Astrocyte of the spinal cord (primary cell): ENCODE results near the gene CYP27C1.

Experiments used
- DNase-seq: peaks from one replicate; pipeline ENCODE4 v3.0.0; 2011; ENCODE audit warnings: low read depth, low spot score
- H3K4me3 ChIP-seq: 2 replicates; pipeline ENCODE4 v1.5.1; 2011; ENCODE audit warnings: low read depth, mild to moderate bottlenecking, low read length, moderate library complexity
- in situ Hi-C: cut with HindIII; loops from 2 replicates; pipeline ENCODE4 v1.10.0; 2017; ENCODE audit warnings: low sequenced_read_pairs
- TF ChIP-seq, protein P1 (sequence below): IDR thresholded peaks from 2 replicates; pipeline ENCODE4 v1.5.1; 2012; ENCODE audit warnings: low read depth, mild to moderate bottlenecking, low read length, inconsistent platforms

The CYP27C1 gene

DNA sequence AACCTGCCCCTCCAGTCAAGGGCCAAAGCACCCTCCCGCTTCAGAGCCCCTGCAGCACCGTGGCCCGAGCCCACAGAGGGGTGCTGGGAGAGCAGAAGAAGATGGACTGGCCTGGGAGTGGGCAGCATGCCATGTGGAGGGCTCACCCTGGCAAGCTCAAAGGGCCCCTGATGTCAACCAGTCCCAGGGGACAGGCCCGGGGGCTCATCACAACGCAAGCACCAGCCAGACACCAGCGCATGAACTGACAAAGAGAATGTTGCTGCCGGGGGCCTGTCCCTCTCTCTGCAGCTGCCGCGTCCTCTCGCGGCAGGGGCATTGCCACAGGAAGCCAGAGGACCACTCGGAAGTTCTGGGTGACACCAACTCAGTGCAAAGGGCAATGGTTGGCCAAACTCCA is 82.9 kb downstream of the CYP27C1 start:
- DNase-seq: no peak
- in situ Hi-C loops: no loop called here
- no peak overlapping the region for H3K4me3 ChIP-seq
- TF ChIP-seq, protein P1, sequence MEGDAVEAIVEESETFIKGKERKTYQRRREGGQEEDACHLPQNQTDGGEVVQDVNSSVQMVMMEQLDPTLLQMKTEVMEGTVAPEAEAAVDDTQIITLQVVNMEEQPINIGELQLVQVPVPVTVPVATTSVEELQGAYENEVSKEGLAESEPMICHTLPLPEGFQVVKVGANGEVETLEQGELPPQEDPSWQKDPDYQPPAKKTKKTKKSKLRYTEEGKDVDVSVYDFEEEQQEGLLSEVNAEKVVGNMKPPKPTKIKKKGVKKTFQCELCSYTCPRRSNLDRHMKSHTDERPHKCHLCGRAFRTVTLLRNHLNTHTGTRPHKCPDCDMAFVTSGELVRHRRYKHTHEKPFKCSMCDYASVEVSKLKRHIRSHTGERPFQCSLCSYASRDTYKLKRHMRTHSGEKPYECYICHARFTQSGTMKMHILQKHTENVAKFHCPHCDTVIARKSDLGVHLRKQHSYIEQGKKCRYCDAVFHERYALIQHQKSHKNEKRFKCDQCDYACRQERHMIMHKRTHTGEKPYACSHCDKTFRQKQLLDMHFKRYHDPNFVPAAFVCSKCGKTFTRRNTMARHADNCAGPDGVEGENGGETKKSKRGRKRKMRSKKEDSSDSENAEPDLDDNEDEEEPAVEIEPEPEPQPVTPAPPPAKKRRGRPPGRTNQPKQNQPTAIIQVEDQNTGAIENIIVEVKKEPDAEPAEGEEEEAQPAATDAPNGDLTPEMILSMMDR: no peak

DNA sequence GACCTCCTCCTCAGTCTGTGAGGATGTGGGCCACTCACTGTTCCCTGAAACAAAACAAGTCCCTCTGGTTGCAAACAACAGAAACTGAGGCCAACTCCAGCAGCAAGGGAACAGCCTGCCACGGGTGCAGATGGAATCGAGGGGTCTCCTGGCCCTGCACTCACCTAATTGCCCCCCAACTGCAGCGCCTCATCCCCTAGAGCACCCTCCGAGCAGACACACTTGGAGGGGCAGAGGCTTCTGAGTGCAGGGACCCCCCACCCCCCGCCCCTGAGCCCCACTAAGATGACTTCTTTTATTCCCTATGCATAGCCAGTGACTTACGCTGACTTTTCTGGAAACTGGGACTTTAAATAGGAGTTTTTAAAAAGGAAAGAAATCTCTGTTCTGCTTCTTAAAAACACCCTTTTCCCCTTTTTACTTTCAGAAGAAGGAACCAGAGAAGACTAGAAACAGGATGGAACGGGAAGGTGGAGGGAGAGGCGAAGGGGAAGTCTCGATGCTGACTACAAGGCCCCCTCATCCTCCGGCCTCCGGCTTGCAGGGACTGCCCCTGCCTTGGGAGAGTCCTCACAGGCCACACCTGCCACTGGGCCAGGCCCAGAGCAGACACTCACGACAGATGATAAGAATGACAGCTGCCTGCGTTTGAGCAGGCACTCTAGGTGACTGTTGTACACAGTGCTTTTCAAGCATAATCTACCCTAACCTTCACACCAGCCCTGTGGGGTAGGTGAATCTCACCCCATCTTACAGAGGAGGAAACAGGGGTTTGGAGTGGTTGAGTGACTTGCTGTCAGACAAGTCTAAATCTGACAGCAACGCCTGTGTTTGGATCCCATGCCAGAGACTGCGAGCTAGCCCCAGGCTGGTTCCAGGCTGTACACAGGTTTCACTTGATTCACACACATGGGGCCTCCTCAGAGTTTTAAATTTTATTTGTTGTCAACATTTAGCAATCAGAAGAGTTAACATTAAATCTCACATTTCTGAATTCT is 85.0 kb downstream of the CYP27C1 start:
- in situ Hi-C loops: no loop called here
- H3K4me3 ChIP-seq: no peak overlapping the region
- DNase-seq: no peak
- TF ChIP-seq, protein P1: no peak

DNA sequence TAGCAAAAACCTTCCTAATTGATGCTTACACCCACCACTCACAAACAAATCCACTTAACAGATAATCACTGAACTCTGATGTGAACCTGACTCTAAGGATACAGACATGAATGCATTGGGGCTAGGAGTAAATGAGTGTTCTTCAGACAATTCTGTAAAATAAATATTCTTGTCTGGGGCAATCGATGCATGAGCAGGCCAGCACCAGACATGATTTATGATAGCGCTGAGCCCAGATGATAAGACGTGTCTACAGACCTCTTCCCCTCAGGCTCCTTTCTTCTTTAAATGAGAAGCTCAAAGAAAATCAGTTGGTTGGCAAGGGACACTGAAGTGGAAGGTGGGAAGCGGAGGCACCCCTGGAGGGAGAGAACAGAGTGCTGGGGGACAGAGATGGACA is 85.9 kb downstream of the CYP27C1 start:
- H3K4me3 ChIP-seq: no peak overlapping the region
- TF ChIP-seq, protein P1: no peak
- in situ Hi-C loops: no loop called here
- DNase-seq: no peak
